GM12892 (cell line): Measurements from ENCODE around the gene CRKL.
"Not testable (repeated sequence)": the region's sequence is repeated elsewhere in the genome, so short reads cannot be mapped to it uniquely, and the experiment has no call there.

Experiments
- DNase-seq: peaks from one replicate; pipeline ENCODE4 v3.0.0; 2011; ENCODE audit not compliant: insufficient read length
- FAIRE-seq: peaks from 2 replicates; lab custom pipeline; 2011; peaks lifted over from hg19 to GRCh38; lab: Jason Lieb, UNC
- POLR2A ChIP-seq: IDR thresholded peaks from 2 replicates; pipeline ENCODE4 v1.6.1; 2011; ENCODE audit warnings: low read depth, low read length, control low read depth
- POLR2AphosphoS5 ChIP-seq: IDR thresholded peaks from 2 replicates; pipeline ENCODE4 v1.6.1; 2011; ENCODE audit warnings: low read depth, low read length, control low read depth
- TAF1 ChIP-seq: IDR thresholded peaks from 2 replicates; pipeline ENCODE4 v1.6.1; 2011; ENCODE audit warnings: low read depth, mild to moderate bottlenecking, control low read depth, low read length, borderline replicate concordance

The CRKL gene

GRCh38 chr22:20904980-20905355, 12.2 kb upstream of the CRKL start:
- TF ChIP-seq POLR2AphosphoS5 (no peak), TAF1 (no peak), POLR2A (no peak)
- FAIRE-seq, result no peak
- DNase-seq, result no peak

GRCh38 chr22:20905415-20906386, 11.5 kb upstream of the CRKL start:
- no peak for FAIRE-seq
- DNase-seq, result no peak
- TF ChIP-seq POLR2A (no peak), TAF1 (no peak), POLR2AphosphoS5 (no peak)

GRCh38 chr22:20906387-20906767, 10.8 kb upstream of the CRKL start:
- no peak for TF ChIP-seq POLR2A
- TF ChIP-seq POLR2AphosphoS5, result no peak
- no peak for TF ChIP-seq TAF1
- no peak for DNase-seq
- FAIRE-seq, result no peak

- FAIRE-seq, DNase-seq: not testable (repeated sequence)
These were observed 8.5 kb upstream of the CRKL start for GRCh38 chr22:20908717-20909116.

GRCh38 chr22:20909543-20910303, 7.5 kb upstream of the CRKL start:
- FAIRE-seq (no peak), DNase-seq (no peak)
- TF ChIP-seq TAF1, result no peak
- TF ChIP-seq POLR2AphosphoS5, result no peak
- no peak for TF ChIP-seq POLR2A

- FAIRE-seq, result no peak
- TF ChIP-seq POLR2AphosphoS5 (no peak), POLR2A (no peak), TAF1 (no peak)
- DNase-seq, result no peak
These were observed 4.7 kb upstream of the CRKL start for GRCh38 chr22:20912494-20912893.

GRCh38 chr22:20918663-20919218, 1.5 kb downstream of the CRKL start:
- no peak for DNase-seq
- FAIRE-seq, result no peak
- TF ChIP-seq POLR2A (no peak), POLR2AphosphoS5 (no peak), TAF1 (no peak)

GRCh38 chr22:20919718-20920117, 2.5 kb downstream of the CRKL start:
- TF ChIP-seq TAF1 (no peak), POLR2AphosphoS5 (no peak), POLR2A (no peak)
- DNase-seq (no peak), FAIRE-seq (no peak)

GRCh38 chr22:20920881-20921203, 3.6 kb downstream of the CRKL start:
- FAIRE-seq (no peak), DNase-seq (no peak)
- no peak for TF ChIP-seq POLR2AphosphoS5
- TF ChIP-seq TAF1, result no peak
- TF ChIP-seq POLR2A, result no peak

- TF ChIP-seq POLR2A, result no peak
- no peak for TF ChIP-seq POLR2AphosphoS5
- TF ChIP-seq TAF1, result no peak
- FAIRE-seq (no peak), DNase-seq (no peak)
These were observed 5.0 kb downstream of the CRKL start for GRCh38 chr22:20922141-20922751.

- DNase-seq, result no peak
- TF ChIP-seq POLR2AphosphoS5 (no peak), TAF1 (no peak), POLR2A (no peak)
- no peak for FAIRE-seq
These were observed 9.0 kb downstream of the CRKL start for GRCh38 chr22:20926243-20926642.
